Stimulated activated naive CD4-positive, alpha-beta T cell (primary cell): ENCODE measurements around the gene PRRC2A.
"Not testable (repeated sequence)": the region's sequence is repeated elsewhere in the genome, so short reads cannot be mapped to it uniquely, and the experiment has no call there.

ENCODE experiments used
- DNase-seq, 6 experiments: peaks; one replicate each; lab custom pipeline; 2025; lab: John Stamatoyannopoulos, UW

The PRRC2A gene

DNA sequence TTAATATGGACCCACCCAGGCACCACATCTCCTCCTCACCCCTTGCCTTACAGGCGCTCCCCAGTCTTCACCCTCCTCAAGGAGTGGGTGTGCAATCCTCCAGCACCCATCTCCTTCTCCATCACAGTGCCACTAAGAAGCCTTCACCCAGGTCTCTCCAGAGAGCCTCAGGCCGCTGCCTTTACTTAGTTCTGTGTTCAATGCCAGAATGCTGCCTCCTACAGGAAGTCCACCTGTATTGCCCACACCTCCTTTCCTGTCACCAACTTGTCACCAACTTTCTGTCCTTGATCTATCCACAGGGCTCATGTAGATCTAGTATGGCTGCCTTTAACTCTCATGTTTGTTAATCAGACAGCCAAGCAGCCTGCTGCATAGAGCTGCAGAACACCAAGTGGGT lies 35.0 kb upstream of the PRRC2A start:
- DNase-seq = peak in 4 of 6 experiments; percentile 26 to 61 (median 44)

DNA sequence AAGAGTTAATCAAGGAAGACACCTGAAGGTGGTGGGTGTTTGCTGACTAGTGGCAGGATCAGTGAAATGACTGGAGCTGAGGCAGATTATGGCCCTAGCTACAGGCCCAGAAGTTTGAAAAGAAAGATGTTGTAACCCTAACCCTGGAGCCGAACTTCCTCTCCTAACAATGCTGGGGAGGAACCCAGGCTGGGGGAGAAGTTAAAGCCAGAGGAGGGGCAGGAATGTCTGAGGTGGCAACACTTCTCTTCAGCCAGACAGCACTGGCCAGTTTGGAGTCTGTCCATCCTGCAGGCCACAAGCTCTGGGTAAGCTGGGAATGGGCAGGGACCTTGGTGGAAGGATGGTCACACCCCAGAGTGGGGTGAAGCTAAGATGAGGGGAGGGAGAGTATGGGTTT lies 34.5 kb upstream of the PRRC2A start, which contains the start of gene LST1:
TSS of gene LST1 (plus strand) at position 270 of the 400 bp plus-strand sequence. CDS start 1,023 bp downstream, outside the sequence.
- no peak for DNase-seq

DNA sequence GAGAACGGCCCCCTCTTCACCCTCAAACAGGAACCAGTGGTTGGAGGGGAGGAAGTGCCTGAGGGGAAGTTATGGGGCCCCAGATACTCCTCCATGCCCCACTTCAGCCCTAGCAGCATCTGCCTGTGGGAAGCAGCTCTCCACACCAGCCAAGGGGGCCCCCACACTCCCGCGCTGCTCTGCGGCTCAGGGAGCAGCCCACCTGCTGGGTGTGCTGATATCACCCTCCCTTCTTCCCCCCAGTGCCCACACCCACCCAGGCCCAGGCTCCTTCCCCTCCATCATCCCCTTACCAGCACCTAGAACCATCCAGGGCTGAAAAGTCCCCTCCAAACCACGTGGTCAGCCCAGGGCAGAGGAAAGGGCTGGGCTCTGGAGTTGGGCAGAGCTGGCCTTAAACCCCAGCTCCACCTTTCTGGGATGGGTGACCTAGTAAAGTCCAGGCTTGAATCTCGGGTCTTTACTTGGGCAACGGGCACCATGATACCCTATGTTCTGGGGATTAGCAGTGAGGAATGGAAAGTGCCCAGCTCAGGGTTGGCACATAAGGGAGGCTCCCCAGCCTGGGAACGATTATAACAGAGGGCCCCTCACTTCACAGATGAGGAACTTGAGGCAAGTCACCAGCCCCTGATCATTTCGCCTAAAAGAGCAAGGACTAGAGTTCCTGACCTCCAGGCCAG lies 33.8 kb upstream of the PRRC2A start:
- peak in 3 of 6 experiments; percentile 13 to 20 (median 16) for DNase-seq

DNA sequence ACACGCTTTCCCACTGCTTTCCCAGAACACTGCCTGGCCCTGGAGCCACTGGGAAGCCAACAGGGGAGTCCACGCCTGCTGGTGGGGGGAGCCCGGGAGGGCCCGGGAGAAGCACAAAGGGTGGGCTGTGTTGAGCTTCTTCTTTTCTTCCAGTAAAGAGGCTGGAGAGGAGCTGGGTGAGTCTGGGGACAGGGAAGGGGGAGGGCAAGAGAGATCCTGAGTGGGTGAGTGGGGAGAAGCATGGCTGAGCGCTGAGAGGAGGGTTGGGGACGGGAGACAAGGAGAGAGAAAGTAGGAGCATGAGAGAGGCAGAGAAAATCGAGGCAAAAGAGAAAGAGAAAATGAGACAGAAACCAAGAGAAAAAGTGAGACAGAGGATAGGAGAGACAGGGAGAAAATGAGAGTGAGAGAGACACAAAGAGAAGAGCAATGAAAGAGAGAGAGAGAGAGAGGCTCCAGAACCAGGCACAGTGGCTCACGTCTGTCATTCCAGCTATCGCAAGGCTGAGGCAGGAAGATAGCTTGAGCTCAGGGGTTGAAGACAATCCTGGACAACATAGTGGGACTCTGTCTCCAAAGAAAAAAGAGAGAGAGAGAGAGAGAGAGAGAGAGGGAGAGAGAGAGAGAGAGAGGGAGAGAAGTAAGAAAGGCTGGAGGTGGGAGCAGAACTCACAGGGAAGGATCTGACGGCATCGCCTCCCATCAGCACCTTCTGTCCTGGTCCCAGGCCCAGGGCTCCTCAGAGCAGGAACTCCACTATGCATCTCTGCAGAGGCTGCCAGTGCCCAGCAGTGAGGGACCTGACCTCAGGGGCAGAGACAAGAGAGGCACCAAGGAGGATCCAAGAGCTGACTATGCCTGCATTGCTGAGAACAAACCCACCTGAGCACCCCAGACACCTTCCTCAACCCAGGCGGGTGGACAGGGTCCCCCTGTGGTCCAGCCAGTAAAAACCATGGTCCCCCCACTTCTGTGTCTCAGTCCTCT lies 32.4 kb upstream of the PRRC2A start:
- DNase-seq = no peak

DNA sequence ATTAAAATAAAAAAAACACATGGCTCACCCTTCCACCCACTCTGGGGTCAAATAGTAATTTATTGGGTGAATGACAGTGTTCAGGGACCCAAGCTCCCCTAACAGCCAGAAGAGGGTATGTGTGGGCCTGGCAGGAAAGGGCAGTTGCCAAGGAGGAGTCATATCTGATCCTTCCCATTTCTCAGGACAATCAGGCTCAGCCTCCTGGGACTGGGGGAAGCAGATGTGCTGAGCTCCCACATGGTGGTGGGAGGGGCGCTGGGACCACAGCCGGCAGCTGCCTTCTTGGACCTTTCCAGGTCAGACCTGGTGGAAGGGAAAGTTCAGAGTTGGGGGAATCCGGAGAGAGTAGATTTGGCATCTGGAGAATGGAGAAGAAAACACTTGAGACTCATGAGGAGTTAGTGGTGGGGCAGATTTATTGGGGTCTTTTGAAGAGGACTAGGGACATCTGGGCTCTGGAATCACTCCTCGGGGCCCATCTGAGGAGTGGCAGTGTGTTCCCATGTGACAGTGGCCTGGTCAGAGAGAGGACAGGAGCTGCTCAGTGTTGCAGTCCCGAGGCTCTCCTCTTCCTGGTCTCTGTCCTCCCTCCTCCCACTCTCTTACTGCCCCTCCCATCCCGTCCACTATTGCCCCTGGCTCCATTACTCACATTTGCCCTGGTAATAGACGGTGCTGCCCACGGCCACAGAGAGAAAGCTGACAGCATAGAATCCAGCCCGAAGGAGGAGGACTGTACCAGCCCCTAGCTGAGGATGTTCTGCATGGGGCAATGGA lies 31.5 kb upstream of the PRRC2A start:
- DNase-seq = no peak

DNA sequence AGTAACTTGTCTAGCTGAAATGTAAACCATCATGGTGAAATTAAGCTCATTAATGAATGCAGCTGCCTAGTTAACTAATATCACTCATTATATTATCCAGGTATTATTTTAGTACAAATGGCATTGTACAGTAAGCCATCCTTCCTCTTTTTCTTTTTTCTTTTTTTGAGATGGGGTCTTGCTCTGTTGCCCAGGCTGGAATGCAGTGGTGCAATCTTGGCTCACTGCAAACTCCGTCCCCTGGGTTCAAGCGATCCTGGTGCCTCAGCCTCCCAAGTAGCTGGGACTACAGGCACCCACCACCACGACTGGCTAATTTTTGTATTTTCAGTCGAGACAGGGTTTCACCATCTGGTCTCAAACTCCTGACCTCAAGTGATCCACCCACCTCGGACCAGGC lies 29.8 kb upstream of the PRRC2A start:
- DNase-seq = not testable (repeated sequence)

DNA sequence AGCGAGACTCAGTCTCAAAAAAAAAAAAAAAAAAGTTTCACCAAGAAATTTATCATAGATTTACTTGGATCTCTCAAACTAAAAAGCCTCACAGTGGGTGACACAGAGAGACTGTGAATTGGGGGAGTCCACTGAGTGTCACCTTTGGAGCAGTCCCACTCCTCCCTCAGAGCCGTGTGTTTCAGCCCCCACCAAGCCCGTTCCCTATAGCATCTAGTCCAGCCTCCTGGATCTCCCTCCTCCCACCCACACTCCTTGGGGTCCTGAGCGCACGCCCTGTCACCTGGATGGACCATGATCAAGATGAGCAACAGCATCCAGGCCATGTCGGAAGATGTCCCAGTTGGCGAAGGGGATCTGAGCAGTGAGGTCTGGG lies 28.1 kb upstream of the PRRC2A start:
- peak in 1 of 6 experiments; percentile 34 for DNase-seq

DNA sequence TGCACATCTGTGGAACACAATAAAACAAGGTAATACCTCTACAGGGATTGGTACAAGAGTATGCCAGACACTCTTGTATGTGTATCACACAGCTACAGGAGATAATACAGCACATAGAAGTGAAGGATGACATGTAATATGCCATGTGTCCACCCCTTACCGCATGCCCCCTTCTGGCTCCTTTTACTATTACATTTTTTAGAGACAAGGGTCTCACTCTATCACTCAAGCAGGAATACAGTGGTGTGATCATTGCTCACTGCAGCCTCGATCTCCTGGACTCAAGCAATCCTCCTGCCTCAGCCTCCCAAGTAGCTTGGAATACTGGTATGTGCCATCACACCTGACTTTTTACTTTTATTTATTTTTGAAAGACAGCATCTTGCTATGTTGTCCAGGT lies 23.5 kb upstream of the PRRC2A start:
- DNase-seq = peak in 5 of 6 experiments; percentile 29 to 81 (median 67)

DNA sequence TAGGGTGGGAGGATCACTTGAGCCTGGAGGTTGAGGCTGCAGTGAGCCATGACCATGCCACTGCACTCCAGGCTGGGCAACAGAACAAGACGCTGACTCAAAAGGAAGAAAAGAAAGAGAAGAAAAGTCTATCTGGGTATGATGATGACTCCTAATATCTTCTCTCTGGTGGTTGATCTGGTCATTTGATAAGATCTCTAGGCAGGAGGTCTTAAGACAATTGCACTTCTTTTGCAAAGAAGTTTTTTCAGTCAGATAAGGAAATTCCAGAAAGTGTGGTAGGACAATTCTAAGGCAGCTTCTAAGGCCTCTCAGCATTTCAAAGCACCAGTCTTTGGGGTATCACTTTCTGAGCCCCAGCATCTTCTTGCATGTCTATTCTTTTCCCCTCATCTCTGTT lies 13.2 kb upstream of the PRRC2A start:
- DNase-seq = no peak

DNA sequence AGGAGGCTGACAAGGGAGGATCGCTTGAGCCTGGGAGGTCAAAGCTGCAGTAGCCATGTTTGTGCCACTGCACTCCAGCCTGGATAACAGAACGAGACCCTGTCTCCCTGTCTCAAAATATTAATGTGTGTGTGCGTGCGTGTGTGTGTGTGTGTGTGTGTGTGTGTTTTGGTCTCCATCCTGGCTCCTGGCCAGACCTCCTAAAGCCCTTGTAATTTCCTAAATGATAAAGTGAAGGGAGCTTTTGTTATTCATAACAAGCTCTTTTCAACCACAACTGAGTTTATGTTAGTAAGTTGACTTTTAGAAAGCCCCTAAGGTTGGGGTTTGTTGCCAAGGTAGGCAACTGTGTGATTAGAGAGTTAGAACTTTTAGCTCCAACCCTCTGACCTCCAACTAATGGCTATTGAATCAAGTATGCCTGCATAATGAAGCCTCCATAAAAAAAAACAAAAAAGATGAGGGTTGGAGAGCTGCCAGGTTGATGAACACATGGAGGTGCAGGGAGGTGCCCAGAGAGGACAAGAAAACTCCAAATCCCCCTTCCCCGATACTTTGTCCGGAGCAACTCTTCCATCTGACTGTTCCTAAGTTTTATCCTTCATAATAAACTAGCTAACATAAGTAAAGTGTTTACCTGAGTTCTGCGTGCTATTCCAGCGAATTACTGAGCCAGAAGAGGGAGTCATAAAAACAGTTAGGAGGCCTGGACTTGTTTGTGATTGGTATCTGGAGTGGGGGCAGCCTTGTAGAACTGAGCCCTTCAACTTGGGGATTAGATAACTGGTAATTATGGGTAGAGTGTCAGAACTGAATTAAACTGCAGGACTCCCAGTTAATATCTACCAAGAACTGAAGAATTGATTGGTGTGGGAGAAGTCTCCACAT lies 10.8 kb upstream of the PRRC2A start:
- DNase-seq = no peak

DNA sequence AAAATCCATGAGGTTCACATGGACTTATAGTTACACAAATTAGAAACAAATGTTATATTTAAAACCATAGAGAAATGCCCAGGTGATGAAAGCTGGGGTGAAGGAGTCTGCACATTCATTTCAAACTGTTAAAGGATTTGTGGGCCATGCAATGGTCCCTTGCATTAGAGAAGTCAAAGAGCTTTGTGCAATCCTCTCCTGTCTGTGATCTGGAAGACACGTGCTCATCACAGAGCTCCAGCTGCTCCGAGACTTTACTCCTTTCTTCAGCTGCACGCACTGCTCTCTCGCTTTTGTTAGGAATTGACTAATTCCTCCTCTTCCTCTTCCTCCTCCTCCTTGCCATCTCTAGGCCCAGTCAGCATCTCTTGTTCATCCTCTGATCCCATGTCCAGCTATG lies 9.5 kb upstream of the PRRC2A start:
- DNase-seq = no peak

DNA sequence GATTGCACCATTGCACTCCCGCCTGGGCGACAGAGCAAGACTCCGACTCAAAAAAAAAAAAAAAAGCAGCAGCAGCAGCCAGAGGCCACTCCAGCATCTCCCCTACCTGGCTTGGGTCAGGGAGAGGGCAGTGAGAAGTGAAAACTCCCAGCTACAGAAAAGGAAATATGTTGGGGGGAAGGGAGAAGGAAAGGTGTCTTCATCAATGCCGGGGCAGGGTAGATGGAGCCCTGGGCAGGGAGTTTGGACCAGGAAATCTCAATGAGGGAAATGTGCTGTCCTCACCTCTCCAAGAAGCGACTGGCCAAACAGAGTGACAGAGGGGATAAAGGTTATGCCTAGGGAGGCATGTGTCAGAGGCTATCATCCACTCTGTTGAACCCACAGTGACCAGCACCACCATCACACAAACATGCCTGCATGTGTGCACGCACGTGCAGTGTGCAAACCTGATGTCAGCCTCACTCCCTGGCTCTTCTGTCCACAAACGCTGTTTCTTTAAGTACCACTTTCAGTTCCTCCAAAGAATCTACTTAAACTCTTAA lies 6.4 kb upstream of the PRRC2A start:
- no peak for DNase-seq

DNA sequence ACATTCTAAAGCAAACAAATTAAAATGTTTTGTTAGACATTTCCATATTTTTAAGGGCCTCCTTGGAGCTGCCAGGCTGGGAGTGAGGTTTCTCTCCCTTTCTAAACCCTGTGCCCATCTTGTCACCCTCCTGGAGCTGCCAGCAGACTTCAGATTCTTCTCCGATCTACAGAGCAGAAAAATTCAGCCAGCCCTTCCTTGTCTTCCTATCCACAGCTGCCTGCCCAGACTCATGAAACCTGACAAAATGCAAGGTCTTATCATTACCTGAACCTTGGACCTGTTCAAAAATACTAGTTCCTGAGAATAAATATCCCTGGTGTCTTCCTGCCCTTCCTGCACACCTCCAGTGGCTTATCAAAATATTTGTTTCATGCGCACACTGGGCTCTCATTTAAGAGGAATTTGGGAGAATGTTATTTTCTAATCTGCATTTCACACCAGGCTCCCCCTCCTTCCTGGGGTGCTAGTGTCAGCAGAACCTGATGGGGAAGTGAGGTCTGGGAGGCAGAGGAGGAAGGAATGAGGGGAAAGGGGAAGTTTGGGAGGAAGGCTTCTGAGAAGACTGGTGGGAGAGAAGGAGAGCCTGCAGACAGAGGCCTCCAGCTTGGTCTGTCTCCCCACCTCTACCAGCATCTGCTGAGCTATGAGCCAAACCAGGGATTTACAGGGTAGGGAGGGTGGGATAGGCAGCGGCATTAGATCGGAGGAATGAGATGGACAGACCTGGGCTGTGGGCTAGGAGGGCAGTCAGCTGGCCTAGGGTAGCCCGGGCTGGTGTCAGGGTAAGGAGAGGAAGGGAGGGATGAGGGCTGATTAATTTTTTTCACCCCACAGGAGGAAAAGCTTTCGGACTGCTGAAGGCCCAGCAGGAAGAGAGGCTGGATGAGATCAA lies 5.6 kb upstream of the PRRC2A start, which contains the start of gene AIF1:
TSS of gene AIF1 (plus strand) at position 551 of the 895 bp plus-strand sequence. CDS start at position 647, 96 bp downstream.
- DNase-seq = no peak

DNA sequence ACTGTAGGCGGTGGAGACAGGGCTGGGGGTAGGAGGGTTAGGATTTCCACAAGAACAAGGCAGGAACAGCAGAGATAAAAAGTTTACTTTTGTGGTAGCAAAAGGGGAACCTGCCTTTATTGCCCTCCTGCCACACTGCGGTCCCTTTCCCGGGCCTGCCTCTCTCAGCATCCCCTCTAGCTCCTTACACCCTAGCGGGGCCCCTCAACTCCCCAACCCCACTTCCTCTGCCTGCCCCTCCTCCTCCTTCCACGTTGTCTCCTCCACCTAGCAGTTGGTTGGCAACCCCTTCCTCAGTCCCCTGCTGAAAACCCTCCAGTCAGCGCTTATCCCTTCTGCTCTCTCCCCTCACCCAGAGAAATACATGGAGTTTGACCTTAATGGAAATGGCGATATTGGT lies 4.8 kb upstream of the PRRC2A start:
- peak; percentile 5 to 48 (median 19) for DNase-seq

DNA sequence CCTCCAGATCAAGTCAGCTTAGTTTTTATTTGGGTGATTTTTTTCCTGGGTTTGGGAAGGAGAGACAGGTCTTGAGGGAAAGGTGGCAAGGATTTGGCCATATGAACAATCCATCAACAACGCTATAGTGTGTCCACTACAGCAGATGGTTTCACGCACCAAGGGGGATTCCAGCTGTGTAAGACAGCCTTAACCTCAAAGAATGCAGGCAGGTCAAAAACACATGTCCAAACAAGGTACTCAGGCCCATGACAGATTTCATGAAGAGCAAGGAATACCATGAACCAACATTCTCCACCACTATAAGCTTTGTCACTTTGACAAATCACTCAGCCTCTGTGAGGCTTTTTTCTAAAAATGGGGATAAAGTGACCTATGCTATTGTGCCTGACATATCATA lies 3.5 kb upstream of the PRRC2A start:
- DNase-seq = no peak

DNA sequence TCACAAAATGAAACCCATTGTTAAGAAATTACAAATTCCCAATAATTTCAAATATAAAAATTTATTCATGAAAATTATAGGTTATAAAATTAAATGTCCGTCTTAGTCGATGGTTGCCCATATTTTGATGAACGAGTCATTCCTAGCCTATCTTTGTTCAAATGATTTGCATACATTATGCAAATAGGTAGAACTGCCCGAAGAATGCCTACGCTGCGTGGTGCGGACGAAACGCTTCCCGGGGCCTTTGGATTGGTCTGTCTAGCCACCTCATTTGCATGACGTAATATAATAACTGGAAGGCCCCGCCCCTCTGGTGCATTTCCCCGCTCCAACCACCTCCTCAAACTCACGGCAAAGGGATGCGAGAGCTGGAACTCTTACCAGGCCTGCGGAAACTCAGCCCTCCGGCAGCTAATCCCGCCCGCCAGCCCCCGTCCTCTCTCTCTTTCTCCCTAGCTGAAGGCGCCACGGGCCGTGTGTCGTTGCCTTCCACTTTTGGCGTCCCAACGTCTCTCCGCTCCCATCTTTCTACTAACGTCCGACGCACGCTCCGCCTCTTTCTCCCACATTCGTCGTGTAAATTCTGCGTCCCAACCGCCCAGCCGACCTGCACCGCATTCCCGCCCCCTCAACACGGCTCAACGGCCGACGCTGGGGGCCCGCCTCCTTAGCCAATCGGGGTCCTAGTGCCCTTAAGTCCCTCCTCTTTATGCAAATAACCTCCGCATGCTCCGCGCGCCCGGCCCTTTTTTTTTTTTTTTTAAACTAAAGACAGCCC lies 520 bp upstream of the PRRC2A start:
- peak; percentile 96 to 99 (median 97) for DNase-seq

DNA sequence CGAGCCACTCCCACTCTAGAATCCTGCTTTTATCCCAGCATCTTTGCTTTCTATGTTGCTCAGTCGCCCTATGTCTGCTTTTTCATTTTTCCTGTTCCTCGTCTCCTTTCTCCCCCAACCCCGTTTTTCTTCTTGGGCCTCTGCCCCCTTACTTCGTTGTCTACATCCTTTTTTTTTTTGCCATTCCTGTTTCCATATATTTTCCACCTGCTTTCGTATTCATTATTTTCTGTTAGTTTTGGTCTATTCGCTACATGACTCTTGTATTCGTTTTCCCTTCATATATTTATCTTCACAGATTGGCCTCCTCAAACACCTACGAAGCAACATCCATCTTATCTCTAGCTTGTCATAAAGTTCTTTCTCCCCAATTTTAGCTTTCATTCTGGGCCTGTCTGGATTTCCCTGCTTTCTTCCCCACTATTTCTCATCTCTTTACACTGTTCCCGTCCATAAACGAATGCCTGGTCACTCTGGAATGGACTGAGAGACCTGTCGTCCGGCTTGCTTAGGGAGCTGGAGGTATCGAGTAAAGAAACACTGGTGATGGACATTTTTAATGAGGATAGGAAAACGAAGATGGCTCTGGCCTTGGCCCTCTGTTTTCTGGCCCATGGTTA lies 915 bp downstream of the PRRC2A start:
- DNase-seq = peak in 1 of 6 experiments; percentile 29

DNA sequence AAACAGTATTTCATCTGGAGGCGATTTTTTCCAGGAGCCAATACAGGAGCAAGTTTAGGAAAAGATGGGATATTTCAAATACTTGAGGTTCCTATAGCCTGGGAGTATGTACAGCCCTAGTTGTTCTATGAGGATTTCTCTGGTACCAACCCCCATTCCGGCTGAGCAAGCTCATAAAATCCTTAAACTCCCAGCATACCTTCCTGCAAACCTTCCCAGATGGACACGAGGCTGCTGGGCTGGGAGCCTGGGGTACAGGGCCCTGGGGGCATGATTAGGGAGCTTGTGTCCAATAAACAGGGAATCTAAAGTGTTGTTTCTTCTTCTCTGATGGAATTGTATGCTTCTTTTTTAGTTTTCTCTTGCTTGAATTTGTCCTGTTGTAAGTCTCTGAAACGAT lies 1.5 kb downstream of the PRRC2A start:
- no peak for DNase-seq
